BJ (cell line): ENCODE measurements around the gene PARM1. TPM values are rescaled to one million over a fixed set of nuclear protein-coding genes. Genes with fewer than 3 reads are reported as not detected.

ENCODE experiments used
- CTCF ChIA-PET: fragments of 350-600 bp; formaldehyde crosslinking; extraction: SDS; loops from one replicate; lab custom pipeline; 2021; ENCODE audit warnings: antibody characterized with exemption, inconsistent platforms; lab: Yijun Ruan, JAX
- POLR2A ChIA-PET: fragments of 300-600 bp; sonication (Branson Sonifier 250); formaldehyde crosslinking; extraction: SDS; loops from one replicate; lab custom pipeline; 2021; ENCODE audit warnings: antibody characterized with exemption; lab: Charles Lee
- DNase-seq: peaks from one replicate; pipeline ENCODE4 v3.0.0-alpha.2; 2011; ENCODE audit warnings: low read depth
- H3K27me3 ChIP-seq: 2 replicates; pipeline ENCODE4 v1.6.0; 2011; ENCODE audit warnings: low read length; ENCODE audit not compliant: control insufficient read depth, insufficient read depth
- H3K36me3 ChIP-seq: 2 replicates; pipeline ENCODE4 v1.5.1; 2011; ENCODE audit warnings: low read length; ENCODE audit not compliant: control insufficient read depth, insufficient read depth
- H3K4me3 ChIP-seq: 2 replicates; pipeline ENCODE4 v1.5.1; 2011; ENCODE audit warnings: low read depth, mild to moderate bottlenecking, control low read depth, low read length
- polyA plus RNA-seq: library from polyadenylated mRNA; depleted of rRNA; stranded (reverse); fragments of >200 nt; gene quantifications from 2 replicates; pipeline ENCODE4 v1.2.3, GENCODE V29; 2011
- TF ChIP-seq, protein P1 (sequence below): IDR thresholded peaks from 2 replicates; pipeline ENCODE4 v1.5.1; 2011; ENCODE audit warnings: low read depth, mild to moderate bottlenecking, control low read depth, inconsistent platforms, low read length, moderate library complexity; ENCODE audit not compliant: insufficient read depth

Gene PARM1
- polyA plus RNA-seq, 1 experiment = 0.01 TPM

DNA sequence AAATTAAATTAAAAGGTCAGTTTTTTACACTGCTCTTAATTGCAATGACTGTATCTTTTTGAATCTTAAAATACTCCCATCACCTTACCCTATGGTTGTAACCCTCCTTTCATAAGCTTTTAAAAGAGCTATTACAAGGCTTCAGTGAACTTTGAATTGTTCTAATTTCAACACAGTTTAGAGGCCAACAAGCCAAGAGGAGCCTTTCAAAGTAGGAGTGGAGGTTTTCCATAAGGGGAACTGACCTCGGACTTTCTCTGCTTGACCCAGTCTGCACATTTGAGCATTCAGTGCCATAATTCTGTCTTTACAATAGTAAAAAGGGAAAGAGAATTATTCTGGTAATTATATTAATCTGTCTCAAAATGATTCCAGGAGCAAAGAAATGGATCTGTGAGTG, 98.9 kb downstream of the PARM1 start:
- no peak overlapping the region for H3K4me3 ChIP-seq
- no peaks in the 10 kb centered on the region for H3K27me3 ChIP-seq
- TF ChIP-seq, protein P1, sequence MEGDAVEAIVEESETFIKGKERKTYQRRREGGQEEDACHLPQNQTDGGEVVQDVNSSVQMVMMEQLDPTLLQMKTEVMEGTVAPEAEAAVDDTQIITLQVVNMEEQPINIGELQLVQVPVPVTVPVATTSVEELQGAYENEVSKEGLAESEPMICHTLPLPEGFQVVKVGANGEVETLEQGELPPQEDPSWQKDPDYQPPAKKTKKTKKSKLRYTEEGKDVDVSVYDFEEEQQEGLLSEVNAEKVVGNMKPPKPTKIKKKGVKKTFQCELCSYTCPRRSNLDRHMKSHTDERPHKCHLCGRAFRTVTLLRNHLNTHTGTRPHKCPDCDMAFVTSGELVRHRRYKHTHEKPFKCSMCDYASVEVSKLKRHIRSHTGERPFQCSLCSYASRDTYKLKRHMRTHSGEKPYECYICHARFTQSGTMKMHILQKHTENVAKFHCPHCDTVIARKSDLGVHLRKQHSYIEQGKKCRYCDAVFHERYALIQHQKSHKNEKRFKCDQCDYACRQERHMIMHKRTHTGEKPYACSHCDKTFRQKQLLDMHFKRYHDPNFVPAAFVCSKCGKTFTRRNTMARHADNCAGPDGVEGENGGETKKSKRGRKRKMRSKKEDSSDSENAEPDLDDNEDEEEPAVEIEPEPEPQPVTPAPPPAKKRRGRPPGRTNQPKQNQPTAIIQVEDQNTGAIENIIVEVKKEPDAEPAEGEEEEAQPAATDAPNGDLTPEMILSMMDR = no peak
- CTCF ChIA-PET = interaction anchor here (0.6 to 1.4 kb wide), 3 partner anchors 8 to 307 kb away, joined by 3 to 4 read pairs (median 3); no protein-coding TSS in a partner anchor
- POLR2A ChIA-PET = no interaction called here
- no peaks in the 10 kb centered on the region for H3K36me3 ChIP-seq
- DNase-seq = no peak

DNA sequence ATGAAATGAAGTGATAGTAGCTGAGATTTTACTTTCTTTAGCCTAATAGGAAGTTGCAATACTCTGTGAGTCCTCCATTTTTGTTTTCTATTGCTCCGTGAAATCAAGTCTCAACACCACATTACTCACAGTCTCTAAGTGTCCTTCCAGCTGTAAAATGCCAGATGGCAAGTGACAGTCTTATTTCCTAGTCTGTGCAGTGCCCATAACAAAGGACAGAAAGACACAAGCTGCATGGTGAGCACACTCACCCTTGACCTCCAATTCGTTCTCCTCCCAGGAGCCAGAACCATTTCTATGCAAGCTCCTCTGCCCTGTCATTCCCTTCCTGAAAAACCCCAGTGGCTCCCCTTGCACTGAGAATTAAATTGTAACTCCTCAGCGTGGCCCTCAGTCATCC, 101.6 kb downstream of the PARM1 start:
- CTCF ChIA-PET = no interaction called here

DNA sequence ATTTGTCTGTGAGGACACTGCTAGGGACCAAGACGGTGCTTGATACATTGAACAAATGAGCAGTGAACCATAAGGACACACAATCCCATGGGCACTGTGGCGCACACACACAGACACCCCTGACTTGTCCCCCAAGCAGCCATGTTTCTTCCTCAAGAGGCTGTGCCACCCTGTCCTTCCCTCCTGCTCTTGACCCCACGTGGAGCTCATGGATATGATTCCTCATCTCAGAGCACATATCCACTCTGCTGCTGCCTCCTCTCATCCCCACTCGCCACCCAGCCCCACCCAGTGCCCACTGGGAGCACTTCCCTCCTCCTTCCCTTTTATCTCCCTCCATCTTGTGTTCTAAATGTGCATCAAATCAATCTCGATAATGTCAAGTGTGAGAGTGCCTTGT, 102.4 kb downstream of the PARM1 start:
- POLR2A ChIA-PET = no interaction called here
- Histone ChIP-seq H3K36me3 (no peaks in the 10 kb centered on the region), H3K4me3 (no peak overlapping the region), H3K27me3 (no peaks in the 10 kb centered on the region)
- CTCF ChIA-PET = no interaction called here
- TF ChIP-seq, protein P1 = no peak
- DNase-seq = no peak

More for the DNA sequence above, 101.6 kb downstream of the PARM1 start:
- no peaks in the 10 kb centered on the region for H3K36me3 ChIP-seq
- POLR2A ChIA-PET = no interaction called here
- no peak for DNase-seq
- H3K4me3 ChIP-seq = no peak overlapping the region
- TF ChIP-seq, protein P1 = no peak
- H3K27me3 ChIP-seq = no peaks in the 10 kb centered on the region

DNA sequence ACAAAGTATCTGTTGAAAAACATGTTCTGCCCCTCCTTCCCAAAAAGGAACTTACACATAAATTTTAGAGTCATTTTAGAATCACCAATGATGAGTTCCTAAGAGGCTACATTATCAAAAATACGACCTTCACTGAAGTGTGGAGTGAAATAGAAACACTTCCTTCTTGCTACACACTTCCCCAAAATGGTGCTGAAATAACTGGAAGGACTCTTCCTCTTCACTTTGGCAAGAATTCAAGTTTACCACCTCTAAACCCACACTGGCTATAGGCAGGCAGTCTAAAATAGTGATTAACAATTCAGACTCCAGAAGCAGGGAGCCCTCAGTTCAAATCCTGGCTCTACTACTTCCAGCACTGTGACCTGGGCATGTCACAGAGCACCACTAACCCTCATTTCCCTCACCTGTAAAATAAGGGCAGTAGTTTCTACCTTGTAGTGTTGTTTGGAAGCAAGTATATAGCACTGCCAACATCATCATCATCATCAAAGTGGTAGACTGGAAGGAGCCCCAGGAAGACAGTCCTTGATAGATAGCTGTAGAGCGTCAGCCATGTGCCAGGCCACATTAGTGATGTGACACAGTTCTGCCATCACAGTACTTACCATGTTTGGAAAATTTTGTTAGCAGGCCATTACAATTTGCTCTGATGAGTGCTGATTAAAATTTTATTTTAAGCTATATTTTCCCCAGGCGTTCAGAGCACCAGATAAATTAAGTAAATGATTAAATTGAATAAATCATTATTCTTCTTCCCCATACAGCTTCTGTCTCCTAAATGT, 103.3 kb downstream of the PARM1 start:
- ChIA-PET CTCF (no interaction called here), POLR2A (no interaction called here)
- no peak for DNase-seq
- H3K36me3 ChIP-seq = no peaks in the 10 kb centered on the region
- H3K27me3 ChIP-seq = no peaks in the 10 kb centered on the region
- TF ChIP-seq, protein P1 = no peak
- H3K4me3 ChIP-seq = no peak overlapping the region

DNA sequence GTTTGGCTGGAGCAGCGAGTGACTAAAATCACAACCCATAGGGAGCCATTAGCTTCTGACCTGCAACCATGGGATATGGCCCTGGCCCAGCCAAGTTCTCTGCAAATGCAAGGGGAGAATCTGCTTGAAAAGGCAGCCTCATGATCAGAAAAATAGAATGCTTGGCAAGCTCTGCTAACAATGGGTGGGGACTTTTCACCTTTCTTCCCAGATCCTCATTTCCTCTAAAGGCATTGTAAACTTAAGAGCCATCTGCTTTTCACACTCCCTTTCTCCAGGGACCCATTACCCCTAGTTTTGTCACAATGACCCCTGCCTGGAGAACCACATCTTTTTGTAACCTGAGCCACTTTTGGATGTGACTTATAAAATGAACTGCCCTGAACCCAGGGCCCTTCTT, 104.3 kb downstream of the PARM1 start:
- POLR2A ChIA-PET = no interaction called here
- CTCF ChIA-PET = no interaction called here
- no peaks in the 10 kb centered on the region for H3K36me3 ChIP-seq
- DNase-seq = no peak
- TF ChIP-seq, protein P1 = no peak
- no peak overlapping the region for H3K4me3 ChIP-seq
- no peaks in the 10 kb centered on the region for H3K27me3 ChIP-seq
